ENCODE measurements around the gene HAUS3. TPM values are rescaled to one million over a fixed set of nuclear protein-coding genes. Genes with fewer than 3 reads are reported as not detected.

The HAUS3 gene
- total RNA-seq, 1 experiment from 2014 or later = 18.0 TPM

DNA sequence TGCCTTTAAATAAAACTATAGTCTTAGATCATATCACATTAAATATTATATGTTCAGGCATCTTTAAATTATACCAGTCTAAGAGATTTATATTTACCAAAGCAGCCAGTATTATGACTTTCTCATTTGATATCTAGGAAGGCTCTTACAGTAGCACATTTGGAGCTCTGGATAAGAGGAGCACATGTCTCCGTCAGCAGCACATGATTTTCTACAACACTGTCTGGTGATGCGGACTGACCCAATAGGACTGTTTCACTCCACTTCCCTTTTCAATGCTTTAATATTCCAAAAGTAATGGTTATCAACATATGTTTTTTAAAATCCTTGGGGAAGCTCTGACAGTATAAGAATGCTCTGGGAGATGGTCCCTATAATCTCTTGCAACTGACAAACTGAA lies 61.5 kb downstream of the HAUS3 start:
- H3K9me3 Mint-ChIP-seq = peaks cover 6 to 8% of the 10 kb centered on the region in 2 experiments
- H3K27me3 Mint-ChIP-seq (ENCODE audit: low read depth) = no peaks in the 10 kb centered on the region; the same call in none of the 2 replicates
- no peak overlapping the region for H3K27ac ChIP-seq (ENCODE audit: insufficient read length, low read depth, low read length)
- DNase-seq = no peak
- TF ChIP-seq, protein P1, sequence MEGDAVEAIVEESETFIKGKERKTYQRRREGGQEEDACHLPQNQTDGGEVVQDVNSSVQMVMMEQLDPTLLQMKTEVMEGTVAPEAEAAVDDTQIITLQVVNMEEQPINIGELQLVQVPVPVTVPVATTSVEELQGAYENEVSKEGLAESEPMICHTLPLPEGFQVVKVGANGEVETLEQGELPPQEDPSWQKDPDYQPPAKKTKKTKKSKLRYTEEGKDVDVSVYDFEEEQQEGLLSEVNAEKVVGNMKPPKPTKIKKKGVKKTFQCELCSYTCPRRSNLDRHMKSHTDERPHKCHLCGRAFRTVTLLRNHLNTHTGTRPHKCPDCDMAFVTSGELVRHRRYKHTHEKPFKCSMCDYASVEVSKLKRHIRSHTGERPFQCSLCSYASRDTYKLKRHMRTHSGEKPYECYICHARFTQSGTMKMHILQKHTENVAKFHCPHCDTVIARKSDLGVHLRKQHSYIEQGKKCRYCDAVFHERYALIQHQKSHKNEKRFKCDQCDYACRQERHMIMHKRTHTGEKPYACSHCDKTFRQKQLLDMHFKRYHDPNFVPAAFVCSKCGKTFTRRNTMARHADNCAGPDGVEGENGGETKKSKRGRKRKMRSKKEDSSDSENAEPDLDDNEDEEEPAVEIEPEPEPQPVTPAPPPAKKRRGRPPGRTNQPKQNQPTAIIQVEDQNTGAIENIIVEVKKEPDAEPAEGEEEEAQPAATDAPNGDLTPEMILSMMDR (conservative IDR thresholded peaks at IDR 0.05) = no peak
- H3K18ac ChIP-seq (ENCODE audit: insufficient read length, low read depth, low read length) = no peak overlapping the region
- no peaks in the 10 kb centered on the region for H3K9me3 ChIP-seq (ENCODE audit: control insufficient read depth, low read depth, low read length)
- H3K56ac ChIP-seq (ENCODE audit: insufficient read length, low read depth, low read length) = no peak overlapping the region
- H3K9ac ChIP-seq (ENCODE audit: extremely low read depth, insufficient read length, low read length) = no peak overlapping the region
- no peak overlapping the region for H2BK120ac ChIP-seq (ENCODE audit: low read depth, low read length, poor library complexity, severe bottlenecking)
- no peak overlapping the region for H3K14ac ChIP-seq (ENCODE audit: insufficient read depth, low read length)
- H3K4me3 Mint-ChIP-seq = no peak overlapping the region
- WGBS (ENCODE audit: extremely low coverage, insufficient read length, low lambda C conversion rate) = no CpG with 5 or more reads among the region's 2 CpGs
- no peak overlapping the region for H2BK12ac ChIP-seq (ENCODE audit: insufficient read length, low read depth, low read length)
- H2BK5ac ChIP-seq (ENCODE audit: insufficient read length, low read length) = no peak overlapping the region
- H4K5ac ChIP-seq (ENCODE audit: insufficient read length, low read depth, low read length) = no peak overlapping the region
- H4K20me1 ChIP-seq (ENCODE audit: control insufficient read depth, insufficient read depth, insufficient read length) = no peaks in the 10 kb centered on the region
- no peak overlapping the region for H2AFZ ChIP-seq (ENCODE audit: low read length)
- no peak overlapping the region for H2AK5ac ChIP-seq (ENCODE audit: insufficient read length, low read length)
- H3K23me2 ChIP-seq (ENCODE audit: insufficient read length, low read depth, low read length, poor library complexity, severe bottlenecking) = no peaks in the 10 kb centered on the region
- H3K4me2 ChIP-seq (ENCODE audit: insufficient read depth, insufficient read length, low read length) = no peak overlapping the region
- no peaks in the 10 kb centered on the region for H3K4me1 ChIP-seq (ENCODE audit: insufficient read depth, low read length)
- H3K79me2 ChIP-seq (ENCODE audit: insufficient read depth, low read length) = no peaks in the 10 kb centered on the region
- no peaks in the 10 kb centered on the region for H3K27me3 ChIP-seq (ENCODE audit: insufficient read depth, low read length)
- no peak overlapping the region for H3K4ac ChIP-seq (ENCODE audit: low read depth, low read length)
- H3K79me1 ChIP-seq (ENCODE audit: insufficient read depth, low read depth, low read length, poor library complexity, severe bottlenecking) = no peaks in the 10 kb centered on the region
- no peaks in the 10 kb centered on the region for H3K4me1 Mint-ChIP-seq
- H3K36me3 Mint-ChIP-seq (ENCODE audit: insufficient read depth in 1 of 3, low read depth in 3 of 3) = peaks cover 2 to 8% (median 3%) of the 10 kb centered on the region in 3 experiments
- no peak overlapping the region for H2BK20ac ChIP-seq (ENCODE audit: low read depth, low read length, poor library complexity, severe bottlenecking)
- H4K8ac ChIP-seq (replicated peaks; ENCODE audit: insufficient read length, low read depth, low read length) = no peak overlapping the region
- no peak overlapping the region for H3K27ac Mint-ChIP-seq
- no peak overlapping the region for H3K23ac ChIP-seq (ENCODE audit: insufficient read length, low read depth, low read length)
- no peak overlapping the region for H2BK15ac ChIP-seq (ENCODE audit: low read depth, low read length)
- no peak overlapping the region for H4K91ac ChIP-seq (ENCODE audit: insufficient read length, low read depth, low read length)
- H3T11ph ChIP-seq (ENCODE audit: low read length) = no peak overlapping the region
